Liver (tissue), 3 donors: ENCODE results near the gene RGS3.

ENCODE experiments used
- EGR1 ChIP-seq, 2 donors: IDR thresholded peaks; 2 replicates each; pipeline ENCODE4 v1.6.1; 2016 to 2018; ENCODE audit warnings: antibody characterized with exemption in 2 of 2, low read depth in 2 of 2
- FOXA1 ChIP-seq: IDR thresholded peaks from 2 replicates; pipeline ENCODE4 v1.6.1; 2016; ENCODE audit warnings: antibody characterized with exemption
- GABPA ChIP-seq, 2 donors: IDR thresholded peaks in 1 of 2; conservative IDR thresholded peaks in 1 of 2; 2 replicates each; pipeline ENCODE4 v1.6.1; 2016; ENCODE audit warnings: antibody characterized with exemption in 2 of 2, mild to moderate bottlenecking in 1 of 2, moderate library complexity in 1 of 2
- HNF4G ChIP-seq: IDR thresholded peaks from 2 replicates; pipeline ENCODE4 v1.6.1; 2016; ENCODE audit warnings: antibody characterized with exemption
- JUND ChIP-seq, 2 donors: IDR thresholded peaks; 2 replicates each; pipeline ENCODE4 v1.6.1; 2016; ENCODE audit warnings: antibody characterized with exemption in 2 of 2
- RAD21 ChIP-seq, 2 donors: IDR thresholded peaks; 2 replicates each; pipeline ENCODE4 v1.6.1; 2016; ENCODE audit warnings: antibody characterized with exemption in 2 of 2, mild to moderate bottlenecking in 2 of 2
- SP1 ChIP-seq: IDR thresholded peaks from 2 replicates; pipeline ENCODE4 v1.6.1; 2018; ENCODE audit warnings: antibody characterized with exemption, mild to moderate bottlenecking
- TAF1 ChIP-seq: conservative IDR thresholded peaks from 2 replicates; pipeline ENCODE4 v1.6.1; 2016; ENCODE audit warnings: antibody characterized with exemption, mild to moderate bottlenecking
- YY1 ChIP-seq: IDR thresholded peaks from 2 replicates; pipeline ENCODE4 v1.6.1; 2016; ENCODE audit warnings: antibody characterized with exemption, mild to moderate bottlenecking
- TF ChIP-seq, protein P1 (sequence below): fragments of 150-350 bp; IDR thresholded peaks from 2 replicates; pipeline ENCODE4 v1.5.1; 2017; ENCODE audit warnings: improper control_type of control experiment, low read depth, low read length; ENCODE audit not compliant: missing input control
- TF ChIP-seq, protein P2 (sequence below): IDR thresholded peaks from 2 replicates; pipeline ENCODE4 v1.6.1; 2016; ENCODE audit warnings: antibody characterized with exemption
- TF ChIP-seq, protein P3 (sequence below): IDR thresholded peaks from 2 replicates; pipeline ENCODE4 v1.6.1; 2016; ENCODE audit warnings: antibody characterized with exemption, mild to moderate bottlenecking
- TF ChIP-seq, protein P4 (sequence below): IDR thresholded peaks from 2 replicates; pipeline ENCODE4 v1.6.1; 2016; ENCODE audit warnings: antibody characterized with exemption
- donor health status: healthy.
- donor health status: healthy.

DNA sequence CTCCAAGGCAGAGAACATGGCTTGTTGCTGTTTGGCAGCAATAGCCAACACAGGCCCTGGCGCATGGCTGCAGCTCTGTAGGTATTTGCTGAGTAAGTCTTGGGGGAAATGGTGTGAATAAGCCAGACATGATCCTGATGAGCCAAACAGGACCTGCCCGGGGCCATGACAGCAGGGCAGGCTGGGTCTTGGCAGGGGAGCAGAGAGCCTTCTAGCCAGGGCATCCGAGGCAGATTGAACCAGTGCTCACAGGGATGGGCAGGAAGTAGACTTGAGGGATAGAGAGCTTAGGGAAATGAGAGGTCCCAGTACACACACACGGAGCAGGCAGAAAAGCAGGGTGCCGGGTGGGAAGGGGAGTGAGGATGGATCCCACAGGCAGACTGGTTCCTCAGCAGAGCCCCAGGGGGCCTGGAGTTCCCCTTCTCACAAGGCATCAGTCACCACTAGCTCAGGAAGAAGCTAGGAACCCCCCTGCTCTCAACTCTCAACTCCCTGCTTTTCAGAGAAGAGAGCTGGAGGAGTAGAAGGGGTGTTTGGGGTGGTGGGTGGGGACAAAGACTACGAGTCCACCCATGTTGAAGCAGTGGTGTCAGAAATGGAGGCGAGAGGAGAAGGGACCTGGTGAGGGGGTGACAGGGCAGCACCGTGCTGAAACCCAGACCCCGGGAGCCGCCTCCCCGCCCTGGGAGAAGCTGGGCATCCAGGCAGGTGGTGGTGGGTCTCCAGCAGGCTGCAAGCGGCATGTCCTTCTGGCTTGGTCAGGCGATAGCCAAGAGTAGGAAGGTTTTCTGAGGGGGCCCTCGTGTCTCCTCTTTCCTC lies 111.1 kb downstream of the RGS3 start:
- TF ChIP-seq, protein P1, sequence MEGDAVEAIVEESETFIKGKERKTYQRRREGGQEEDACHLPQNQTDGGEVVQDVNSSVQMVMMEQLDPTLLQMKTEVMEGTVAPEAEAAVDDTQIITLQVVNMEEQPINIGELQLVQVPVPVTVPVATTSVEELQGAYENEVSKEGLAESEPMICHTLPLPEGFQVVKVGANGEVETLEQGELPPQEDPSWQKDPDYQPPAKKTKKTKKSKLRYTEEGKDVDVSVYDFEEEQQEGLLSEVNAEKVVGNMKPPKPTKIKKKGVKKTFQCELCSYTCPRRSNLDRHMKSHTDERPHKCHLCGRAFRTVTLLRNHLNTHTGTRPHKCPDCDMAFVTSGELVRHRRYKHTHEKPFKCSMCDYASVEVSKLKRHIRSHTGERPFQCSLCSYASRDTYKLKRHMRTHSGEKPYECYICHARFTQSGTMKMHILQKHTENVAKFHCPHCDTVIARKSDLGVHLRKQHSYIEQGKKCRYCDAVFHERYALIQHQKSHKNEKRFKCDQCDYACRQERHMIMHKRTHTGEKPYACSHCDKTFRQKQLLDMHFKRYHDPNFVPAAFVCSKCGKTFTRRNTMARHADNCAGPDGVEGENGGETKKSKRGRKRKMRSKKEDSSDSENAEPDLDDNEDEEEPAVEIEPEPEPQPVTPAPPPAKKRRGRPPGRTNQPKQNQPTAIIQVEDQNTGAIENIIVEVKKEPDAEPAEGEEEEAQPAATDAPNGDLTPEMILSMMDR = no peak
- TF ChIP-seq EGR1 (IDR thresholded peaks at IDR 0.05; ENCODE audit: low read depth in 2 of 2) = no peak
- TF ChIP-seq YY1 = no peak
- no peak for TF ChIP-seq SP1
- TF ChIP-seq, protein P2, sequence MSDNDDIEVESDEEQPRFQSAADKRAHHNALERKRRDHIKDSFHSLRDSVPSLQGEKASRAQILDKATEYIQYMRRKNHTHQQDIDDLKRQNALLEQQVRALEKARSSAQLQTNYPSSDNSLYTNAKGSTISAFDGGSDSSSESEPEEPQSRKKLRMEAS = no peak
- TF ChIP-seq JUND (IDR thresholded peaks at IDR 0.05) = no peak
- TF ChIP-seq, protein P3, sequence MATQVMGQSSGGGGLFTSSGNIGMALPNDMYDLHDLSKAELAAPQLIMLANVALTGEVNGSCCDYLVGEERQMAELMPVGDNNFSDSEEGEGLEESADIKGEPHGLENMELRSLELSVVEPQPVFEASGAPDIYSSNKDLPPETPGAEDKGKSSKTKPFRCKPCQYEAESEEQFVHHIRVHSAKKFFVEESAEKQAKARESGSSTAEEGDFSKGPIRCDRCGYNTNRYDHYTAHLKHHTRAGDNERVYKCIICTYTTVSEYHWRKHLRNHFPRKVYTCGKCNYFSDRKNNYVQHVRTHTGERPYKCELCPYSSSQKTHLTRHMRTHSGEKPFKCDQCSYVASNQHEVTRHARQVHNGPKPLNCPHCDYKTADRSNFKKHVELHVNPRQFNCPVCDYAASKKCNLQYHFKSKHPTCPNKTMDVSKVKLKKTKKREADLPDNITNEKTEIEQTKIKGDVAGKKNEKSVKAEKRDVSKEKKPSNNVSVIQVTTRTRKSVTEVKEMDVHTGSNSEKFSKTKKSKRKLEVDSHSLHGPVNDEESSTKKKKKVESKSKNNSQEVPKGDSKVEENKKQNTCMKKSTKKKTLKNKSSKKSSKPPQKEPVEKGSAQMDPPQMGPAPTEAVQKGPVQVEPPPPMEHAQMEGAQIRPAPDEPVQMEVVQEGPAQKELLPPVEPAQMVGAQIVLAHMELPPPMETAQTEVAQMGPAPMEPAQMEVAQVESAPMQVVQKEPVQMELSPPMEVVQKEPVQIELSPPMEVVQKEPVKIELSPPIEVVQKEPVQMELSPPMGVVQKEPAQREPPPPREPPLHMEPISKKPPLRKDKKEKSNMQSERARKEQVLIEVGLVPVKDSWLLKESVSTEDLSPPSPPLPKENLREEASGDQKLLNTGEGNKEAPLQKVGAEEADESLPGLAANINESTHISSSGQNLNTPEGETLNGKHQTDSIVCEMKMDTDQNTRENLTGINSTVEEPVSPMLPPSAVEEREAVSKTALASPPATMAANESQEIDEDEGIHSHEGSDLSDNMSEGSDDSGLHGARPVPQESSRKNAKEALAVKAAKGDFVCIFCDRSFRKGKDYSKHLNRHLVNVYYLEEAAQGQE = no peak
- TF ChIP-seq, protein P4, sequence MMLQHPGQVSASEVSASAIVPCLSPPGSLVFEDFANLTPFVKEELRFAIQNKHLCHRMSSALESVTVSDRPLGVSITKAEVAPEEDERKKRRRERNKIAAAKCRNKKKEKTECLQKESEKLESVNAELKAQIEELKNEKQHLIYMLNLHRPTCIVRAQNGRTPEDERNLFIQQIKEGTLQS = no peak
- TF ChIP-seq TAF1 = no peak
- no peak for TF ChIP-seq RAD21 (IDR thresholded peaks at IDR 0.05)
- TF ChIP-seq HNF4G = no peak
- no peak for TF ChIP-seq GABPA (IDR thresholded peaks at IDR 0.05 in 1 of 2, conservative IDR thresholded peaks at IDR 0.05 in 1 of 2)
- TF ChIP-seq FOXA1 = no peak
